Activated effector memory CD4-positive, alpha-beta T cell treated with anti-CD3 and anti-CD28 coated beads, Interleukin-2, amount 50 U/mL, for 16 hours (primary cell): ENCODE data around the gene RFNG.

Experiments used
- DNase-seq: peaks from one replicate; pipeline ENCODE4 v3.0.0-alpha.2; 2020

Gene RFNG

GRCh38 chr17:82051776-82052637 is at the start of gene RFNG, which contains the start of gene GPS1:
TSS of gene RFNG (minus strand) at chr17:82051811. CDS start at chr17:82051766, 45 bp downstream.
TSS of gene GPS1 (plus strand) at chr17:82051898. CDS start at chr17:82051932, 34 bp downstream.
- DNase-seq = peak; percentile 95

- DNase-seq = no peak
Observed at GRCh38 chr17:82101301-82101715, 49.7 kb upstream of the RFNG start.

- DNase-seq = no peak
Observed at GRCh38 chr17:82100502-82101298, 49.1 kb upstream of the RFNG start.

GRCh38 chr17:82098939-82099763 is 47.5 kb upstream of the RFNG start:
- DNase-seq = no peak

GRCh38 chr17:82098169-82098938 is 46.7 kb upstream of the RFNG start, which contains the start of gene FASN:
TSS of gene FASN (minus strand) at chr17:82098236. CDS start at chr17:82096445, 1,791 bp downstream.
- peak; percentile 97 for DNase-seq

- DNase-seq = no peak
Observed at GRCh38 chr17:82097919-82098168, 46.2 kb upstream of the RFNG start.

- DNase-seq = peak; percentile 74
Observed at GRCh38 chr17:82097184-82097918, 45.7 kb upstream of the RFNG start.

GRCh38 chr17:82096709-82097183 is 45.1 kb upstream of the RFNG start:
- peak; percentile 62 for DNase-seq

- DNase-seq = peak; percentile 62
Observed at GRCh38 chr17:82095777-82096708, 44.4 kb upstream of the RFNG start.

GRCh38 chr17:82094931-82095776 is 43.5 kb upstream of the RFNG start:
- DNase-seq = peak; percentile 63

- peak; percentile 61 for DNase-seq
Observed at GRCh38 chr17:82092995-82093751, 41.6 kb upstream of the RFNG start.

- DNase-seq = no peak
Observed at GRCh38 chr17:82092628-82092994, 41.0 kb upstream of the RFNG start.

- peak; percentile 62 for DNase-seq
Observed at GRCh38 chr17:82092094-82092586, 40.5 kb upstream of the RFNG start.

GRCh38 chr17:82091264-82092066 is 39.9 kb upstream of the RFNG start:
- no peak for DNase-seq

GRCh38 chr17:82090549-82091263 is 39.1 kb upstream of the RFNG start:
- DNase-seq = no peak

- no peak for DNase-seq
Observed at GRCh38 chr17:82089723-82090548, 38.3 kb upstream of the RFNG start.
